ENCODE data around the gene LTBP3.

Gene LTBP3

DNA sequence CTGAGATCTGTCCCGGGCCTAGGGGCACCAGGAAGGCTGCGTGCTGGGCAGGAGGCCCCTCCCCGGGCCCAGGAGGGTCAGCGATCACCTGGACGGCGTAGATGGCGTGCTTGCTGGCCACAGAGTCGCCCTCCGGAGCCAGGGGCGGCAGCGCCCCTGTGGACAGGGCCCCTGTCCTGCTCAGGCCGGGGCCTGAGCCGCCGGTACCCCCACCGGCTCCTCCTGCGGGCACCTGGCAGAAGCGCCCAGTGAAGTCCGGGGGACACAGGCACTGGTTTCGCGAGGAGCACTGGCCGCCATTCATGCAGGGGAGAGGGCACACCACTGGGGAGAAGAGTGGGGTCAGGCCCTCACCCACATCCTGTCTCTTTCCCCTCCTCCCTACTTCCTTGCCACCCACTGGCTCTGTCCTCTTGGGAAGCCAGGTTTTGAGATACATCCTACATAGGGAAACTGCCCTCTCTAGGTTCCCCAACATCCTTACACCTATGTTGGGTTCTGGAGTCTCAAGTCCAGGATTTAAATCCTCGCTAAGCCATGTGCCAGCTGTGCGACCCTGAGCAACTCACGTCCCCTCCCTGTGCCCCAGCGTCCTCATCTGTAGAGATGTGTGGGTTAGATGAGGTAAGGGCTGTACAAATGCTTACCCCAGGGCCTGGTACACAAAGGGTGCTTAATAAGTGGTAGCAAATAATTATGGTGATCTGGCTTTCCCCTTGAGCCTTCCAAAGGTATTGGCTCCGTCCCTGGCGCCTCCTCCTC is 3.9 kb downstream of the LTBP3 start:
- DNase-seq (ENCODE audit: low read depth in 3 of 3) = no peak

DNA sequence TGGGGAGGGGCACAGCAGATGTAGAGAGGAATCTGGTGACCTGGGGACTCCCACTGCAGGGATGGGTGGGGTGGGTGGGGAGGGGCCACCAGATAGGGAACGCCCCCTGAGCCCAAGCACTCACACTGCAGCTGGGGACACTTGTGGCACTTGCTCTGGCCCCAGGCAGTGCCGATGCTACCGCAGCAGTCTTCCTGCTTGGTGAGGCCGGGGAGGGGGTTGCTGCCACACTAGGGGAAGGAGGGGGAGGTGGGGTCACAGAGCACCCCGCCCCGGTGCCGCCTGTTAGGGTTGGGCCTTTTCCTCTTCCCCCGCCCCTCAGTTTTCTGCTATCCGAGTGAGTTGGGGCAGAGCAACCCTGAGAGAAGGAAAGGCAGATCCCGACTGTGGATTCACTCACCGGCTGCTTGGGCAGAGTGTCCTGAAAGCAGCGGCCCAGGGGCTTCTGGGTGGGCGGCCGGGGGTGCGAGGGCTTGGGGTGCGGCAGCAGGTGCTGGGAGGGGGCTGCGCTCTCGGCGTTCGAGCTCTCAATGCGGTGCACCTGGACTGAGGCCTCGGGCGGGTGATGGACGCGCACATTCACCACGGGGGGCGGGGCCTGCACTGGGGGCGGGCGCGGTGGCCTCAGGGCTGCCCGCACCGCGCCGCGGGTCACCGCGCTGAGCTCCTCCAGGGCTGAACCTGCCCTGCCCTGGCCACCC is 4.7 kb downstream of the LTBP3 start:
- peak in 1 of 3 experiments; percentile 67 for DNase-seq (ENCODE audit: low read depth in 3 of 3)

GRCh38 chr11:65552388-65552951 is 5.7 kb downstream of the LTBP3 start:
- DNase-seq (ENCODE audit: low read depth in 3 of 3) = no peak

GRCh38 chr11:65551572-65552387 is 6.4 kb downstream of the LTBP3 start:
- peak in 1 of 3 experiments; percentile 36 for DNase-seq (ENCODE audit: low read depth in 3 of 3)

- no peak for DNase-seq (ENCODE audit: low read depth in 3 of 3)
Measured at GRCh38 chr11:65549096-65549495, 9.1 kb downstream of the LTBP3 start.

- no peak for DNase-seq (ENCODE audit: low read depth in 3 of 3)
Measured at GRCh38 chr11:65548395-65548794, 9.8 kb downstream of the LTBP3 start.

GRCh38 chr11:65547446-65548125 is 10.6 kb downstream of the LTBP3 start:
- no peak for DNase-seq (ENCODE audit: low read depth in 3 of 3)

GRCh38 chr11:65546217-65546958 is 11.8 kb downstream of the LTBP3 start:
- DNase-seq (ENCODE audit: low read depth in 3 of 3) = peak; percentile 93 to 99 (median 98)

GRCh38 chr11:65545853-65546216 is 12.3 kb downstream of the LTBP3 start:
- no peak for DNase-seq (ENCODE audit: low read depth in 3 of 3)

DNA sequence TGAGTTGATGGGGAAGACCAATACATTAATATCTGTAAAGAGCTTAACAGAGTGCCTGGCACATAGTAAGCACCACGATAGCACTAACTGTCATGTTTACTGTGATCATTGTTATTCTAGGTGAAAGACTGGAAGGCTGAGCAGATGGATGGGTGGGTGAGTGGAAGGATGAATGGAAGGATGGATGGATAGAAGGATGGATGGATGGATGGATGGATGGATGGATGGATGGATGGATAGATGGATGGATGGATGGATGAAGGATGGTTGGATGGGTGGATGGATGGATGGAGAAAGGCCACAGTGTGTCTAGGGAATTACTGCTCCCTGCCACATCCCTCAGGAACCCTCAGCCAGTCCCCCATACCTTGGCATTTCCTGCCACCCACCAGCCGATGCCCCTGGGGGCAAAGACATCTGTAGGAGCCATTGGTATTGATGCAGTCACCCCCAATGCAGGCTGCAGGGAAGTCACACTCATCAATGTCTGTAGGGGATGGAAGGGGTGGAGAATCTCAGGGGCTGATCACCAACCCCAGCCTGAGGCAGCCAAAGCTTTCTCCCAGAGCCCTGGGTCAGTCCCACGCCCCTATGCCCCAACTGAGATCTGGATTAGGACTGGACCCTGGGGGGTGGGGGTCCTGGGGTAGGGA is 15.3 kb downstream of the LTBP3 start:
- DNase-seq (ENCODE audit: low read depth in 3 of 3) = no peak

GRCh38 chr11:65541093-65541982 is 16.8 kb downstream of the LTBP3 start:
- DNase-seq (ENCODE audit: low read depth in 3 of 3) = no peak

DNA sequence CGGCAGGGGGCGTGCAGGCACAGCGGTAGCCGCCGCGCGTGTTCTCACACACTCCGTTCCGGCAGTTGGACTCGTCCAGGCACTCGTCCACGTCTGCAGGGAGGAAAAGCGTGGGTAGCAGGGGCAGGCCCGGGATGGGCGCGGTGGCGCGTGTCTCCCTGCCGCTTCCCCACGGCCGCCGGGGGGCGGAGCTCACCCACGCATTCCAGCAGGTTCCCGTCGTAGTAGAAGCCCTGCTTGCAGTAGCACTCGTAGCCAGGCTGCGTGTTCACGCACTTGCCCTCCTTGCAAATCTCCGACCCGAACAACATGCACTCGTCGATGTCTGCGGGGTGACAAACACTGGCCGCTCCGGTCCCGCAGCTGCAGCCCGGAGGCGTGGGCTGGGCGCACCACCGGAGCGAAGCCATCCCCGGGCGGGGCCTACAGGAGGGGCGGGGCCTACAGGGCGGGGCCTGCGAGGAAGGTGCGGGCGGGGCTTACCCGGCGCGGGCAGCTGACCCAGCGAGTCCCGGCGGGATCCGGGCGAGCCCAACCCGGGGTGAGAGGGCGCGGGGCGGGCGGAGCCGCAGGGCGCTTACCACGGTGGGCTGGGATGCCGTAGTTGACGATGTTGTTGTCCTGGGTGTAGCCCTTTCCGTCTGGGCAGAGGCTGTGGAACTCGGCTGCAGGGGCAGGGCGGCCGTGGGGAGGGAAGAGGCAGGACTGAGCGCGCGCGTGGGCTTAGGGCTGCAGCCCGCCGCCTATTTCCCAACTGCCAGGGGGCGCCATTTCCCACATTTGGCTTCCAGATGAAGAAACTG is 17.7 kb downstream of the LTBP3 start:
- DNase-seq (ENCODE audit: low read depth in 3 of 3) = peak; percentile 74 to 87 (median 81)

DNA sequence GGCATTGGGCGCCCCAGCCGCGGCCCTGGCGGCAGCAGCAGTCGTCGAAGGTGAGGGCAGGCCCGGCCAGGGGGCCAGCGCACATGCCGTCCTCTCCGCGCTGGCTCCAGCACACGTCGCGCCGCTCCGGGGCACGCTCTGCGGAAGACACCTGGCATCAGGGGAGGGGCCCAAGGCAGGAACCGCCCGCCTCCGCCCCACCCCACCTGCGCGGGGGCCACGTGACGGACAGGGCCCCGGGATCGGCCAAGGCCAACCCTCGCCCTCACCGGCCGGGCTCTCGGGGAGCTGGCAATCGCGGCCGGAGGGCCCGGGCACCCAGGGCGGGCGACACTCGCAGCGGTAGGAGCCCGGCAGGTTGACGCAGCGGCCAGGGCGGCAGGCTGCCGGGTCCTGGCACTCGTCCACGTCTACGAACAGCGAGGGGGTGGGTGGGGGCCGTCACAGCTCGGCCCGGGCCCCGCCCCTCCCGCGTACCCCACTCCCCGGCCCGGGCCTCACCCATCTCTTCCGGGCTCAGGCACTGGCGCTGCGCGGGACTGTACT is 18.3 kb downstream of the LTBP3 start:
- no peak for DNase-seq (ENCODE audit: low read depth in 3 of 3)

GRCh38 chr11:65538915-65539743 is 19.0 kb downstream of the LTBP3 start:
- DNase-seq (ENCODE audit: low read depth in 3 of 3) = no peak

GRCh38 chr11:65538232-65538914 is 19.8 kb downstream of the LTBP3 start:
- DNase-seq (ENCODE audit: low read depth in 3 of 3) = no peak

DNA sequence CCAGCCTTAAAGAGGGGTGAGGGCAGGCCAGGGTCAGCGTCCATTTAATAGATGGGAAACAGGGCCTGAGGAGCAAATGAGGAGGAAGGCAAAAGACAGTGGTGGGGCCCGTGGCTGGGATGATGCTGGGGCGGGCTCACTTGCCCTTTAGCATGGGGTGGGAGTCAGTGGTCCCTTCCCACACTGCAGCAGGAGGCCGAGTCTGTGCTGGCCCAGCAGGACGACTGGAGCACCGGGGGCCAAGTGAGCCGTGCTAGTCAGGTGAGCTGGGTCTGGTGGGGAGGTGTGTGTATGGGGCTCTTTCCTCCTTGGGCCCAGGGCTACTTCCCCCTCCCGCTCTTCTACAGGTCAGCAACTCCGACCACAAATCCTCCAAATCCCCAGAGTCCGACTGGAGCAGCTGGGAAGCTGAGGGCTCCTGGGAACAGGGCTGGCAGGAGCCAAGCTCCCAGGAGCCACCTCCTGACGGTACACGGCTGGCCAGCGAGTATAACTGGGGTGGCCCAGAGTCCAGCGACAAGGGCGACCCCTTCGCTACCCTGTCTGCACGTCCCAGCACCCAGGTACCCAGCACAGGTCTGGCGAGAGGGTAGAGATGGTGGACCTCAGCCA is 20.4 kb downstream of the LTBP3 start:
- no peak for DNase-seq (ENCODE audit: low read depth in 3 of 3)

All from stimulated activated CD4-positive, alpha-beta T cell treated with anti-CD3 and anti-CD28 coated beads, TNF-alpha, amount 100 ng/mL, for 24 hours (primary cell).